H1 (cell line): ENCODE results near the gene POLR2A.

Source experiments
- GABPA ChIP-seq: IDR thresholded peaks from 2 replicates; pipeline ENCODE4 v1.6.1; 2011; ENCODE audit warnings: mild to moderate bottlenecking, low read length, moderate library complexity, borderline replicate concordance; ENCODE audit not compliant: insufficient read depth
- MAFK ChIP-seq: IDR thresholded peaks from 2 replicates; pipeline ENCODE4 v1.6.1; 2012; ENCODE audit warnings: low read depth, mild to moderate bottlenecking, improper control_type of control experiment, low read length
- TF ChIP-seq, protein P1 (sequence below), 3 experiments: IDR thresholded peaks; 1 replicate in 2 of 3; 2 replicates in 1 of 3; pipeline versions ENCODE4 v1.5.1 to v1.6.1; 2011; ENCODE audit warnings: low read length in 3 of 3, mild to moderate bottlenecking in 3 of 3, inconsistent platforms in 2 of 3, low read depth in 1 of 3, moderate library complexity in 1 of 3; ENCODE audit not compliant: insufficient read depth in 1 of 3; ENCODE audit errors: control extremely low read depth in 1 of 3

- no peak for TF ChIP-seq GABPA
- TF ChIP-seq, protein P1, sequence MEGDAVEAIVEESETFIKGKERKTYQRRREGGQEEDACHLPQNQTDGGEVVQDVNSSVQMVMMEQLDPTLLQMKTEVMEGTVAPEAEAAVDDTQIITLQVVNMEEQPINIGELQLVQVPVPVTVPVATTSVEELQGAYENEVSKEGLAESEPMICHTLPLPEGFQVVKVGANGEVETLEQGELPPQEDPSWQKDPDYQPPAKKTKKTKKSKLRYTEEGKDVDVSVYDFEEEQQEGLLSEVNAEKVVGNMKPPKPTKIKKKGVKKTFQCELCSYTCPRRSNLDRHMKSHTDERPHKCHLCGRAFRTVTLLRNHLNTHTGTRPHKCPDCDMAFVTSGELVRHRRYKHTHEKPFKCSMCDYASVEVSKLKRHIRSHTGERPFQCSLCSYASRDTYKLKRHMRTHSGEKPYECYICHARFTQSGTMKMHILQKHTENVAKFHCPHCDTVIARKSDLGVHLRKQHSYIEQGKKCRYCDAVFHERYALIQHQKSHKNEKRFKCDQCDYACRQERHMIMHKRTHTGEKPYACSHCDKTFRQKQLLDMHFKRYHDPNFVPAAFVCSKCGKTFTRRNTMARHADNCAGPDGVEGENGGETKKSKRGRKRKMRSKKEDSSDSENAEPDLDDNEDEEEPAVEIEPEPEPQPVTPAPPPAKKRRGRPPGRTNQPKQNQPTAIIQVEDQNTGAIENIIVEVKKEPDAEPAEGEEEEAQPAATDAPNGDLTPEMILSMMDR (IDR thresholded peaks at IDR 0.05; ENCODE audit: control extremely low read depth in 1 of 3, insufficient read depth in 1 of 3, low read depth in 1 of 3, low read length in 3 of 3), result no peak
- no peak for TF ChIP-seq MAFK
Measured at GRCh38 chr17:7468290-7468689, 15.9 kb upstream of the POLR2A start.
